GM21825 (cell line): ENCODE results near the gene CLASP1.

Experiments used
- ATAC-seq: cut with Tn5 transposase; IDR thresholded peaks from one replicate; pipeline ENCODE4 v1.9.1; 2021; ENCODE audit warnings: mild to moderate bottlenecking, moderate library complexity; ENCODE audit not compliant: unreplicated experiment

CLASP1 gene

DNA sequence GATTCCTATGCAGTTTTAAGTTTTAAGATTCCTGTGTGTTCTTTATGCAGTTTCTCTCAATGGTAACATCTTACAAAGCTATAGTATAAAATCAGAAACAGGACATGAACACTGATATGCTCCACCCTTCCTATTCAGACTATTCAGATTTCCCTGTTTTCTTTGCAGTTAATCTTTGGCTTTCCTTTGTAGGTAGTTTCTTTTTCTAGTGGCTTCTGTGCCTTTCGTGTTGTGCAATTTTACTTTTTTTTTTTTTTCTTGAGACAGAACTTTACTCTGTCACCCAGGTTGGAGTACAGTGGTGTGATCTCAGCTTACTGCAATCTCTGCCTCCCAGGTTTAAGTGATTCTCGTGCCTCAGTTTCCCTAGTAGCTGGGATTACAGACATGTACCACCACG is 213.5 kb downstream of the CLASP1 start:
- ATAC-seq = no peak

- no peak for ATAC-seq
Measured at GRCh38 chr2:121431214-121431613, 218.0 kb downstream of the CLASP1 start.

DNA sequence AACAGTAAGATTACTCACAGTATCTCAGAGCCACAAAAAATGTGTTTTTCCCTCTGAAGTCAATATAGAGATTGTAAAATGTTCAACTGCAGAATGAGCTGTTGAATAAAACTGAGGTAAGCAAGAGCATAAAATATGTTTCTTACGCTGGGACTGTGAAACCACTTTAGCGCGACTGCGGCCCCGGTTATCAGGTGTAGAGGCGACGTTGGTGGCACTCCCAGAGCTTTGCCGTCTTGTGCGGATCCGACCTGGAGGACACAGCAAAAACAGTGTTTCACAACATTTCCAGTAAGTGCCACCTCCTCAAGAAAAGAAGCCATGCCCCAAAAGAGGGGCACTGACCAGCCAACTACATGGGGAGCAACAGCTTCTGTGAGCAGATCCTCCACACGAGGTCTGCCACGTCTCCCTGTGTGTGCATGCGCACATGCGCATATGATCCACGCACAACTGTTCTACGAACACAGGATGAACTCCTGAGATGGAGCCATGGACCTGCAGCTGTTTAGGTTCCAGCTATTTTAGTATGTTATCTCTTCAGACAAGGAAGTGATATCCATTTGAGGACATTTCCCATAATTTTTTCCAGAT is 219.2 kb downstream of the CLASP1 start:
- ATAC-seq = no peak

GRCh38 chr2:121429119-121429903 is 220.0 kb downstream of the CLASP1 start:
- ATAC-seq = no peak

DNA sequence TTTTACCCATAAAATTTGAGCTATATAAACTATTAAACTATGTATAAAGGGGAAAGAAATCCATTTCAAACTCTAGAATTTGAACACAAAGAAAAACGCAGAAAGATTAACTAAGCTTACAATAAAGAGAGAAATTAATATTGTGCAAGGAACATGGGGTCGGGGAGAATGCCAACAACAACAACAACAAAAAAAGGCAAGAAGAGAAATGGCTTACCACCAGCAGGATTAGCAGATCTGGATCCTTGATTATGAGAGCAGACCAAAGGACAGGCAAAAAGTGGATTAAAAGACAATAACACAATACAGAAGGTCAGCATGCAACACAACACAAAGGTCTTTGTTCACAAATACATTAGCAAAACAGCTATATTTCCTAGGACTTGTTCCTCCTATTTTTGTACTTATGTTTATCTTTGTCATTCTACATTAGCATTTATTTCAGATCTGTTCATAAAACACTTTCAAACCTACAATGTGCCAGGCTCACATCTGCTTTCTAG is 222.0 kb downstream of the CLASP1 start:
- no peak for ATAC-seq

- ATAC-seq = no peak
Measured at GRCh38 chr2:121420486-121420885, 228.8 kb downstream of the CLASP1 start.

DNA sequence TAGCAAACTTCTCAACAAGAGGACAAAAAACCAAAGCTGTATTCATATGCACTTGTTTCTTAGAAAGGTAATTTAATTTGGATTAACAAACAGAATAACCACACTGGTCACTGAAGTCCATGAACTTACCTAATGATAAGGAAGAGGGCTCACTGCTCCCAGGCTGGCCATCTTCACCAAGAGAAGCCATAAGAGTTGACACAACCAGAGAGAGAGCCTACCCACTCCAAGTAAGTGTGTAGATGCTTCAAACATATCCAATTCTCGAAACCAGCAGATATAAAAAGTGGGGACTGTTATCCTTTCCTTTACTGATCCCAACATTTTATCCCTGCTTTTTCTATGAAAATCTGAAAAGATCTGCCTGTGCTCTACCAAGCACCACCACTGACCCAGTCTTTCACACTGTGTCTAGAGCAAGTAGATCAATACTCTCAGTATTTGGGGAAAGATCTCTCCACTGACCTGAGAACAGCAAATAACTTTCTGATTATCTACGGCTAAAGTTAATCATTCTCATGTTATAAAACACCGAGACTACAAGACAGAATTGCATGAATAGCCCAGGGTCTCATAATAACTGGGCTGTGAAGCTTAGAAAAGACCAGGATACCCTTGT is 230.1 kb downstream of the CLASP1 start:
- ATAC-seq = no peak

- no peak for ATAC-seq
Measured at GRCh38 chr2:121418494-121419058, 230.7 kb downstream of the CLASP1 start.

- no peak for ATAC-seq
Measured at GRCh38 chr2:121417826-121418225, 231.4 kb downstream of the CLASP1 start.

- no peak for ATAC-seq
Measured at GRCh38 chr2:121415727-121416126, 233.5 kb downstream of the CLASP1 start.

DNA sequence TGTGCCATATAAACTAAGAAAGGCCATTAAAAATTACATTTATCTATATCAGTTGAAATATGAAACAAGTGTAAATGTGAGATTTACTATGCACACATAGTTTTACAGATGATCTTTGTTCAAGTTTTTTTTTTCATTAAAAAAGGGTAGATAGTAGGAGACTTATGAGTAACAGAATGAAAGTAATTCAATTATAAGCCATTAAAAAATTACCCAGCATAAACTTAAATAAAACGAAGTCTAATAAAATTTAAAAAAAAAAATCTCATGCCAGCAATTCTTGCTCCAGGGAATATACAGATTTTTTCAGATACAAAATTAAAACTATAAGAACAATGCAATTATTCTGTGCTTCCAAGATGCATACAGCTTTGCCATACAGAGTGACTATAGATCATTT is 236.9 kb downstream of the CLASP1 start:
- ATAC-seq = no peak

GRCh38 chr2:121409966-121410365 is 239.3 kb downstream of the CLASP1 start:
- ATAC-seq = no peak

DNA sequence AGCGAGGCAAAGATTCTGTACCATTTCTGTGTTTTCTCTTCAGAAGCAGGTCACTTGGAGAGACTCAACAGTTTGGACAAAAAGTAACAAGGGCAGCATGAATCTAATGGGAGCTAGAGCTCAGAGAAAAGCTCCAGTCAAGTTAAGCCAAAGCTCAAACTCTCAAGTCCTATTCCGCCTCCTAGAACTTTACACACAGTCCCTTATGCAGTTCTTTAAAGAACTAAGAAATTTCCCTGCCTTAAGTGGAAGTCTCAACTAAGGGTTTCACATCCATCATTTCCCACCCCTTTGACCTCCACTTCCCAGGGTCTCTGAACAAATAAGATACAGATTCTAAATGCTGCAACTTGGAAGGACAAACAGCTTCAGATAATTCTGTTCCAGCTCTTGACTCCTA is 239.9 kb downstream of the CLASP1 start:
- ATAC-seq = no peak

GRCh38 chr2:121408641-121409040 is 240.6 kb downstream of the CLASP1 start:
- no peak for ATAC-seq

DNA sequence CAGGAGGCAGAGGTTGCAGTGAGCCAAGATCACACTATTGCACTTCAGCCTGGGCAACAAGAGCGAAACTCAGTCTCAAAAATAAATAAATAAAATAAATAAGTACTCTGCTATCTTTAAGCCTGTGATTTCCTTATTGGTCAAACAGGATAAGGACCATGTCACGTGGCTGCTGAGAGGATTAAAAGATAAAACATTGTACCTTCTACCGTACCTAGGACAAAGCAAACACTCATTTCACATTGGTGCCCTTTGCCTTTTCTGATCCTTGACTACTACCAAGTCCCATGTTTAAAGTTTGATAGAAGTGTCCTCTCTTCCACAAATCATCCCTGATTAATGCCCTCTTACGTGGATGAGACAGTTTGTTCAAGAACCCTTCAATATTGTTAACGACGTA is 244.0 kb downstream of the CLASP1 start:
- ATAC-seq = no peak

DNA sequence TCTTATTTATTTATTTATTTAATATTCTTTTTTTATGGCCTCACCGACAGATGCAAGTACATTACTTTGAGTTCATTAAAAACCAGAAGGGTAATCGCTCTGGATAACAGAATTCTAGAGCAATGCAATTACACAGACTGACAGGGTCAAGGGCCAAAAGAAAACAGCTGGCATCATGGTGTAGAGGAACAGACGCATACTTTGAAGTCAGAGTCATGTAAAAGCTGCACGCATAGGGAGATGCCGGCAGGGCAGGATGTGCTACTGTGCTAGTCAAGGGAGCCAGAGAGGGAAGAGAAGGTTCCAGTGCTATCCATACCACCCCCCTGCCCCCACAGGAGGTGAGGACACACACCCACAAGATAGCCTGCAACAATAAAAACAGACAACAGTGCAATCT is 249.1 kb downstream of the CLASP1 start:
- ATAC-seq = no peak

DNA sequence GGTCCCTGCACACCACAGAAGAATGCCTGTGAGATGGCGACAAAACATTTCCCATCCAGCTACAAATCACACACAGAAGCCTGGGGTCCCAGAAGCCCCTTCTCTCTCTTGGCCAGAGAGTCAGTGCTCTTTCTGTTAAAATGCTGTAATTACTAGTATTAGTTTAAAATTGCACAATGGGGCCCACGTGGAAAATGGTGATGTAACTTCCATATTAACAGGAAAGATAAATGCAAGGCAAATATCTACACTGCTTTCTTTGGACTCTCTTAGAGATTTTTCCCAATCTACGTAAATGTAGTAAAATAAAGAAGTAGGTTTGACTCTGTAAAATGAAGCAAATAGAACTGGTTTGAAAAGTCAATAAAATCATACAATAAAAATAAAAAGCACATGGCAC is 250.4 kb downstream of the CLASP1 start:
- ATAC-seq = no peak

DNA sequence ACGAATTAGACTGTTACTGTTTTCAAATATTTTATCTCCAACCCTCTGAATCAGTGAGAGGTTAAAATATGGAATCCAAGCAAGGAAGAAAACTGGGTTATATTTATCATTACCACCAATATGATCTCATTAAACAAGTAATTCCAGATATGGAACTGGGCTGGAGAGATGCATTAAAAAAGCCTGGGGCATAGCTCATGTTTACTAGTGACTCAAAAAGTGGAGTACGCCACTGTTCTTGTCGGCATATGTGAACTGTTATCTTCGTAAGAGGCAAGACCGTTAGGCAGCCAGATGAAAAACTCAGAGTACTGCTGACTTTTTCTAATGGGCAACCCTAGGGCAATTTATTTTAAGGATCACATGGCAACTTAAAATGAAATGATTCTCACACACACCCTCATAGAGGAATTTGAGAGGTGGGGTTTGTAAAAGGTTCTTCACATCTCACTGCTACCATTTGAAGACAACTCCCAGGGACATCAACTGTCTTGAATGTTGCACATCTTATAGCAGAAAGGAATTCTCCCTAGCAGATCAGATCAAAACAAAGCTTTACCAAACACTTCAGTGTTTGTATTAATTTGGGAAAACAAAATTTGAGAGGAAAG is 259.1 kb downstream of the CLASP1 start:
- no peak for ATAC-seq

GRCh38 chr2:121388371-121388770 is 260.9 kb downstream of the CLASP1 start:
- no peak for ATAC-seq

DNA sequence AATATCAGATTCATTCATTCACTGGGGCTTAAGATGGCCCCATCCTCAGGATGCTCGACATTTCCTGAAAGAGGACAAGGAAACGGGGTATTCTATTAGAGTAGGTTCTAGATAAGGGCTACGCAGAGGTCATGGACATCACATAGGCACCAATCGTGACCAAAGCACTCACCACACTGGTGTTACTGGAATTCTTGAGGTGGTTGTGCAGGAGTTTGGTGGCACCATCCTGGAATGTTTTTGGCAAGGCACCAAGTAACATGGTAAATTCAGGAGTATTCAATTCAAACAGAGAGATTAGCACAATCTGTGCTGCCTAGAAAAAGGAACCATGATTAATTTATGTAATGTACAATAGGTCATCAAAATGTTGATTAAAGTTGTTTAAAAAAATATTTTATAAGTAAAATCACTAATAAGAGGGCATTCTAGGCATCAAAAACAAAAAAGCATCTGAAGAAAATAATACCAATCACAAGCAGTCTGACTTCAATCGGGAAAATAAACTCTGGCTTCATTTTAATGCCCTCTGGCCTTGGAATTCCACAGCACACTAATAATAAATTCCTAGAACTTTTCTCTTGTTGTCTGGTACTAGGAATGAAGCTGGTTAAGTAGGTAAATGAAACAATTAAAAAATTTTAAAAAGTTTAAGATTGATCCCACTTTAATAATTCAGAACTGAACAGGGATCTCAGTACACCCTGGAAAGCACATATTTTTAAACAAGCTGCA is 261.5 kb downstream of the CLASP1 start:
- no peak for ATAC-seq

DNA sequence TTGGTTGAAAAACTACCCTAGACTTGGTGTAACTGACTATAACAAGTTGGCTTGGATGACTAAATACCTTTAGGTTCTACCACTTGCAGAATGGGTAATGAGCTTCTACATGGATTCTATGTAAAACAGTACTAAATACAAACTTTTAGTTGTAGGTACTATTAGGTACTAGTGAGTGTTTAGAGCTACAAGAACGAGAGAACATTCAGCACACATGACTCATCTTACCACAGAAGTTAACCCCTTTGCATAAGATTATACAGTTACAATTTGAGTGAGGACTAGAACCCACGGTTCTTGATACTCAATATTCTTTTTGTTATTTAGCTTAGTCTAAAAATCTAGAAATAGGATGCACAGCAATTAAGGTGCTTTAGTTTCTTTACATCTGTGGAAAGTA is 262.6 kb downstream of the CLASP1 start:
- ATAC-seq = no peak
